K562 (cell line): ENCODE data around the gene BRF1. TPM values are rescaled to one million over a fixed set of nuclear protein-coding genes. Genes with fewer than 3 reads are reported as not detected.
A peak's percentile ranks its signal among the peaks of the same experiment; 100 is the strongest.

Source experiments
- EHMT2 ChIP-seq: fragments of 450-650 bp; IDR thresholded peaks from 2 replicates; pipeline ENCODE4 v1.6.1; 2018; ENCODE audit warnings: antibody characterized with exemption
- POLR2G ChIP-seq: fragments of 200-400 bp; formaldehyde crosslinking; IDR thresholded peaks from 2 replicates; pipeline ENCODE4 v1.6.1; 2017; ENCODE audit warnings: low read depth, mild to moderate bottlenecking, antibody characterized with exemption, low read length, moderate library complexity
- PPARD ChIP-seq: fragments of 250-450 bp; sonication (Bioruptor Pico); IDR thresholded peaks from 2 replicates; pipeline ENCODE4 v1.8.0; 2022; ENCODE audit warnings: inconsistent platforms, mild to moderate bottlenecking, moderate library complexity
- SUPT5H ChIP-seq: fragments of 450-650 bp; IDR thresholded peaks from 2 replicates; pipeline ENCODE4 v1.6.1; 2016
- ZNF184 ChIP-seq: sonication (generic); formaldehyde crosslinking; IDR thresholded peaks from 2 replicates; pipeline ENCODE4 v1.5.0; 2020; ENCODE audit warnings: missing genetic modification reagents
- polyA plus RNA-seq, 8 experiments: library from polyadenylated mRNA; depleted of rRNA in 4 of 8; stranded (reverse) in 5 of 8; unstranded in 3 of 8; fragments of >200 nt; fragmentation: Nextera tagmentation in 2 of 8; fragmentation: Illumina TruSeq in 1 of 8; extraction: Ambion mirVana in 2 of 8; extraction: Trizol in 1 of 8; gene quantifications; 2 replicates each; pipeline versions ENCODE4 v1.2.1 to v1.2.3, GENCODE V29; 2011 to 2014; ENCODE audit warnings: inconsistent platforms in 1 of 8, missing spikeins in 1 of 8
- total RNA-seq, 7 experiments: library from RNA; depleted of rRNA in 6 of 7; stranded (reverse); fragments of >200 nt in 6 of 7; fragmentation: Illumina TruSeq in 2 of 7; extraction: Trizol in 2 of 7; gene quantifications; 2 replicates each; pipeline versions ENCODE4 v1.2.1 to v1.2.3, GENCODE V29; 2011 to 2021; ENCODE audit warnings: low replicate concordance in 1 of 7
- TF ChIP-seq, protein P1 (sequence below): sonication (generic); formaldehyde crosslinking; IDR thresholded peaks from 2 replicates; pipeline ENCODE4 v1.9.0; 2022; ENCODE audit warnings: mild to moderate bottlenecking, missing genetic modification reagents
- TF ChIP-seq, protein P2 (sequence below): fragments of 450-650 bp; IDR thresholded peaks from 2 replicates; pipeline ENCODE4 v1.6.1; 2018; ENCODE audit not compliant: partially characterized antibody

BRF1 gene
- total and polyA plus RNA-seq, 9 of the 15 experiments (the other 6 are each of a cell fraction or from before 2014, with no cell fraction given): 0.14 to 24.6 (median 8.2) TPM

DNA sequence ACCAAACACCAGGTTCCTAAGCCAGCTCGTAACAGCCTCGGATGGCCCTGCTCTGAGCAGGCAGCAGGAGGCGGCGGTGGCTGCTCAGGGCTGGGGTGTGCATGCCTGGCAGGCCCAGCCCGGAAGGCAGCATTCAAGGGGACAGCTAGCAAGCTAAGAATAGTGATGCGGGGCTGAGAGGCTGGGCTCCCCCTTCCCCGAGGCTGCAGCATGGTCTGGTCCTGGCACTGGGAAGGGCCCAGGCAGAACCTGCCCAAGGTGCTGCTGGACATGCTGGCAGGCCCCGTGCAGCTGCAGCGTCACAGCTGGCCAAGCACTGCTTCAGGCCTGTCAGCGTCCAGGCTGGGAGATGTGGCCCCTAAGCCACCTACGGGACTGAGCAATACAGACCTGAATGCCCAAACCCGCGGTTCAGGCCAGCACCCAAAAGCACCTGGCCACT is 93.3 kb downstream of the BRF1 start (continued):
- TF ChIP-seq, protein P1, sequence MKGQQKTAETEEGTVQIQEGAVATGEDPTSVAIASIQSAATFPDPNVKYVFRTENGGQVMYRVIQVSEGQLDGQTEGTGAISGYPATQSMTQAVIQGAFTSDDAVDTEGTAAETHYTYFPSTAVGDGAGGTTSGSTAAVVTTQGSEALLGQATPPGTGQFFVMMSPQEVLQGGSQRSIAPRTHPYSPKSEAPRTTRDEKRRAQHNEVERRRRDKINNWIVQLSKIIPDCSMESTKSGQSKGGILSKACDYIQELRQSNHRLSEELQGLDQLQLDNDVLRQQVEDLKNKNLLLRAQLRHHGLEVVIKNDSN (CRISPR knock-in tag): peak; percentile 15; the same call in 1 of the 2 replicates
- TF ChIP-seq POLR2G: 0 out of 2 replicates have a peak, but pooled peaks have one; percentile 57
- TF ChIP-seq PPARD (CRISPR knock-in tag): no peak
- TF ChIP-seq ZNF184 (CRISPR knock-in tag): no peak
- no peak for TF ChIP-seq EHMT2
- TF ChIP-seq, protein P2, sequence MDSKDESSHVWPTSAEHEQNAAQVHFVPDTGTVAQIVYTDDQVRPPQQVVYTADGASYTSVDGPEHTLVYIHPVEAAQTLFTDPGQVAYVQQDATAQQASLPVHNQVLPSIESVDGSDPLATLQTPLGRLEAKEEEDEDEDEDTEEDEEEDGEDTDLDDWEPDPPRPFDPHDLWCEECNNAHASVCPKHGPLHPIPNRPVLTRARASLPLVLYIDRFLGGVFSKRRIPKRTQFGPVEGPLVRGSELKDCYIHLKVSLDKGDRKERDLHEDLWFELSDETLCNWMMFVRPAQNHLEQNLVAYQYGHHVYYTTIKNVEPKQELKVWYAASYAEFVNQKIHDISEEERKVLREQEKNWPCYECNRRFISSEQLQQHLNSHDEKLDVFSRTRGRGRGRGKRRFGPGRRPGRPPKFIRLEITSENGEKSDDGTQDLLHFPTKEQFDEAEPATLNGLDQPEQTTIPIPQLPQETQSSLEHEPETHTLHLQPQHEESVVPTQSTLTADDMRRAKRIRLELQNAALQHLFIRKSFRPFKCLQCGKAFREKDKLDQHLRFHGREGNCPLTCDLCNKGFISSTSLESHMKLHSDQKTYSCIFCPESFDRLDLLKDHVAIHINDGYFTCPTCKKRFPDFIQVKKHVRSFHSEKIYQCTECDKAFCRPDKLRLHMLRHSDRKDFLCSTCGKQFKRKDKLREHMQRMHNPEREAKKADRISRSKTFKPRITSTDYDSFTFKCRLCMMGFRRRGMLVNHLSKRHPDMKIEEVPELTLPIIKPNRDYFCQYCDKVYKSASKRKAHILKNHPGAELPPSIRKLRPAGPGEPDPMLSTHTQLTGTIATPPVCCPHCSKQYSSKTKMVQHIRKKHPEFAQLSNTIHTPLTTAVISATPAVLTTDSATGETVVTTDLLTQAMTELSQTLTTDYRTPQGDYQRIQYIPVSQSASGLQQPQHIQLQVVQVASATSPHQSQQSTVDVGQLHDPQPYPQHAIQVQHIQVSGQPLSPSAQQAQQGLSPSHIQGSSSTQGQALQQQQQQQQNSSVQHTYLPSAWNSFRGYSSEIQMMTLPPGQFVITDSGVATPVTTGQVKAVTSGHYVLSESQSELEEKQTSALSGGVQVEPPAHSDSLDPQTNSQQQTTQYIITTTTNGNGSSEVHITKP: peak; percentile 65
- no peak for TF ChIP-seq SUPT5H
